Left ventricle myocardium inferior (tissue), 1 donor: ENCODE data around the gene C1orf105. TPM values are rescaled to one million over a fixed set of nuclear protein-coding genes. Genes with fewer than 3 reads are reported as not detected.

Source experiments
- DNase-seq: peaks from one replicate; pipeline ENCODE4 v3.0.0-alpha.2; 2020
- H3K27ac ChIP-seq: fragments of 200-600 bp; replicated peaks from 2 replicates; pipeline ENCODE4 v1.8.0; 2021
- H3K27me3 ChIP-seq: fragments of 200-600 bp; 2 replicates; pipeline ENCODE4 v1.8.0; 2021; ENCODE audit warnings: low read depth
- H3K36me3 ChIP-seq: fragments of 200-600 bp; 2 replicates; pipeline ENCODE4 v1.8.0; 2021
- H3K4me1 ChIP-seq: fragments of 200-600 bp; 2 replicates; pipeline ENCODE4 v1.8.0; 2021
- H3K4me3 ChIP-seq: fragments of 200-600 bp; 2 replicates; pipeline ENCODE4 v1.8.0; 2021; ENCODE audit warnings: mild to moderate bottlenecking, moderate library complexity
- H3K9me3 ChIP-seq: fragments of 200-600 bp; replicated peaks from 2 replicates; pipeline ENCODE4 v1.8.0; 2021
- CTCF ChIP-seq: fragments of 200-600 bp; IDR thresholded peaks from 2 replicates; pipeline ENCODE4 v1.8.0; 2021; ENCODE audit warnings: antibody characterized with exemption, mild to moderate bottlenecking, borderline replicate concordance
- intact Hi-C: fragments of 100-400 bp; cut with micrococcal nuclease; formaldehyde crosslinking; loops from one replicate; pipeline ENCODE4 v1.11.0; 2022
- total RNA-seq: library from RNA; stranded (reverse); fragmentation: NEBNext Ultra II Directional; extraction: Animal tissue kit (Norgen Biotek cat#: 25700); gene quantifications from one replicate; pipeline ENCODE4 v1.2.1, GENCODE V29; 2021
- donor health status: DM: no; HTN: yes; CAD: no; lungs with severe emphysema.

Gene C1orf105
- total RNA-seq, 1 donor from 2014 or later, result 8.5 TPM

- Histone ChIP-seq H3K4me1 (peaks cover 25% of the 10 kb centered on the region), H3K4me3 (no peak overlapping the region), H3K27ac (no peak overlapping the region), H3K9me3 (no peaks in the 10 kb centered on the region), H3K27me3 (no peaks in the 10 kb centered on the region), H3K36me3 (no peaks in the 10 kb centered on the region)
- TF ChIP-seq CTCF, result no peak
- no peak for DNase-seq
- intact Hi-C loops, result loop anchor here (10.0 kb wide), 1 partner anchor 319 kb away; no protein-coding TSS in a partner anchor
These were observed 16.4 kb upstream of the C1orf105 start for GRCh38 chr1:172404121-172404520.

GRCh38 chr1:172405912-172406311 lies 14.6 kb upstream of the C1orf105 start:
- TF ChIP-seq CTCF, result no peak
- no peaks in the 10 kb centered on the region for H3K9me3 ChIP-seq
- H3K27ac ChIP-seq, result no peak overlapping the region
- intact Hi-C loops, result loop anchor here (10.0 kb wide), 1 partner anchor 321 kb away; no protein-coding TSS in a partner anchor
- no peak overlapping the region for H3K4me3 ChIP-seq
- no peaks in the 10 kb centered on the region for H3K27me3 ChIP-seq
- no peaks in the 10 kb centered on the region for H3K36me3 ChIP-seq
- peaks cover 10% of the 10 kb centered on the region for H3K4me1 ChIP-seq
- DNase-seq, result no peak

- Histone ChIP-seq H3K4me1 (peaks cover 10% of the 10 kb centered on the region), H3K9me3 (no peaks in the 10 kb centered on the region), H3K27me3 (no peaks in the 10 kb centered on the region), H3K27ac (no peak overlapping the region), H3K4me3 (no peak overlapping the region), H3K36me3 (no peaks in the 10 kb centered on the region)
- intact Hi-C loops, result loop anchor here (10.0 kb wide), 1 partner anchor 322 kb away; no protein-coding TSS in a partner anchor
- no peak for DNase-seq
- TF ChIP-seq CTCF, result no peak
These were observed 13.5 kb upstream of the C1orf105 start for GRCh38 chr1:172406968-172407367.

- no peaks in the 10 kb centered on the region for H3K36me3 ChIP-seq
- no peak overlapping the region for H3K27ac ChIP-seq
- intact Hi-C loops, result loop anchor here (10.0 kb wide), 1 partner anchor 324 kb away; no protein-coding TSS in a partner anchor
- H3K4me1 ChIP-seq, result no peaks in the 10 kb centered on the region
- no peak for TF ChIP-seq CTCF
- no peak overlapping the region for H3K4me3 ChIP-seq
- H3K27me3 ChIP-seq, result no peaks in the 10 kb centered on the region
- H3K9me3 ChIP-seq, result no peaks in the 10 kb centered on the region
- no peak for DNase-seq
These were observed 11.5 kb upstream of the C1orf105 start for GRCh38 chr1:172408958-172409357.

GRCh38 chr1:172410027-172410426 lies 10.5 kb upstream of the C1orf105 start:
- no peaks in the 10 kb centered on the region for H3K27me3 ChIP-seq
- no peak for DNase-seq
- H3K4me3 ChIP-seq, result no peak overlapping the region
- no peaks in the 10 kb centered on the region for H3K4me1 ChIP-seq
- no peak for TF ChIP-seq CTCF
- no peaks in the 10 kb centered on the region for H3K36me3 ChIP-seq
- no peaks in the 10 kb centered on the region for H3K9me3 ChIP-seq
- no peak overlapping the region for H3K27ac ChIP-seq
- intact Hi-C loops, result no loop called here
